ENCODE measurements around the gene MMP1.
"Not testable (repeated sequence)": the region's sequence is repeated elsewhere in the genome, so short reads cannot be mapped to it uniquely, and the experiment has no call there.

MMP1 gene

GRCh38 chr11:102760344-102761035, 37.5 kb downstream of the MMP1 start:
- no peak overlapping the region for H3K4me3 ChIP-seq (replicated peaks in 1 of 2; ENCODE audit: low read depth in 2 of 2, low read length in 2 of 2)
- TF ChIP-seq CTCF (IDR thresholded peaks at IDR 0.05; ENCODE audit: low read depth, low read length): no peak
- DNase-seq (ENCODE audit: low read depth in 2 of 2): peak; percentile 74 to 97

GRCh38 chr11:102757823-102758549, 40.0 kb downstream of the MMP1 start:
- H3K4me3 ChIP-seq (replicated peaks in 1 of 2; ENCODE audit: low read depth in 2 of 2, low read length in 2 of 2): no peak overlapping the region
- no peak for TF ChIP-seq CTCF (IDR thresholded peaks at IDR 0.05; ENCODE audit: low read depth, low read length)
- peak; percentile 45 to 92 for DNase-seq (ENCODE audit: low read depth in 2 of 2)

GRCh38 chr11:102753267-102753666, 44.7 kb downstream of the MMP1 start:
- H3K4me3 ChIP-seq (replicated peaks in 1 of 2; ENCODE audit: low read depth in 2 of 2, low read length in 2 of 2): no peak overlapping the region
- no peak for TF ChIP-seq CTCF (IDR thresholded peaks at IDR 0.05; ENCODE audit: low read depth, low read length)
- DNase-seq (ENCODE audit: low read depth in 2 of 2): no peak

GRCh38 chr11:102751673-102752072, 46.3 kb downstream of the MMP1 start:
- H3K4me3 ChIP-seq (replicated peaks in 1 of 2; ENCODE audit: low read depth in 2 of 2, low read length in 2 of 2): no peak overlapping the region
- TF ChIP-seq CTCF (IDR thresholded peaks at IDR 0.05; ENCODE audit: low read depth, low read length): no peak
- no peak for DNase-seq (ENCODE audit: low read depth in 2 of 2)

- DNase-seq (ENCODE audit: low read depth in 2 of 2): no peak
These were observed 48.7 kb downstream of the MMP1 start for GRCh38 chr11:102749101-102749722.

GRCh38 chr11:102746746-102747578, 51.0 kb downstream of the MMP1 start:
- H3K4me3 ChIP-seq (replicated peaks in 1 of 2; ENCODE audit: low read depth in 2 of 2, low read length in 2 of 2); DNase-seq (ENCODE audit: low read depth in 2 of 2): not testable (repeated sequence)

More at GRCh38 chr11:102749101-102749722, 48.7 kb downstream of the MMP1 start:
- H3K4me3 ChIP-seq (replicated peaks in 1 of 2; ENCODE audit: low read depth in 2 of 2, low read length in 2 of 2): no peak overlapping the region
- no peak for TF ChIP-seq CTCF (IDR thresholded peaks at IDR 0.05; ENCODE audit: low read depth, low read length)
